Rectal smooth muscle tissue (tissue), 1 donor: ENCODE data around the gene NSUN3.

Experiments
- H3K27ac ChIP-seq: one replicate; pipeline ENCODE4 v1.7.0; 2013; ENCODE audit warnings: low read depth, low read length, inconsistent platforms
- H3K27me3 ChIP-seq: one replicate; pipeline ENCODE4 v1.7.0; 2013; ENCODE audit warnings: low read length; ENCODE audit not compliant: control insufficient read depth, insufficient read depth
- H3K36me3 ChIP-seq: one replicate; pipeline ENCODE4 v1.7.0; 2013; ENCODE audit warnings: low read length; ENCODE audit not compliant: control insufficient read depth, insufficient read depth
- H3K4me1 ChIP-seq: one replicate; pipeline ENCODE4 v1.7.0; 2013; ENCODE audit warnings: low read length; ENCODE audit not compliant: control insufficient read depth, insufficient read depth
- H3K4me3 ChIP-seq: one replicate; pipeline ENCODE4 v1.7.0; 2013; ENCODE audit warnings: low read length
- H3K9ac ChIP-seq: one replicate; pipeline ENCODE4 v1.7.0; 2013; ENCODE audit warnings: low read length

Gene NSUN3

GRCh38 chr3:94147012-94147411, 84.2 kb downstream of the NSUN3 start:
- Histone ChIP-seq H3K4me3 (no peak overlapping the region), H3K4me1 (no peaks in the 10 kb centered on the region), H3K36me3 (no peaks in the 10 kb centered on the region), H3K9ac (no peak overlapping the region), H3K27me3 (no peaks in the 10 kb centered on the region), H3K27ac (no peak overlapping the region)

GRCh38 chr3:94150113-94150512, 87.3 kb downstream of the NSUN3 start:
- Histone ChIP-seq H3K4me3 (no peak overlapping the region), H3K36me3 (no peaks in the 10 kb centered on the region), H3K9ac (no peak overlapping the region), H3K4me1 (no peaks in the 10 kb centered on the region), H3K27me3 (no peaks in the 10 kb centered on the region), H3K27ac (no peak overlapping the region)

GRCh38 chr3:94156626-94157025, 93.8 kb downstream of the NSUN3 start:
- no peak overlapping the region for H3K4me3 ChIP-seq
- H3K4me1 ChIP-seq = no peaks in the 10 kb centered on the region
- no peak overlapping the region for H3K27ac ChIP-seq
- no peaks in the 10 kb centered on the region for H3K36me3 ChIP-seq
- H3K27me3 ChIP-seq = no peaks in the 10 kb centered on the region
- no peak overlapping the region for H3K9ac ChIP-seq

- Histone ChIP-seq H3K27ac (no peak overlapping the region), H3K36me3 (no peaks in the 10 kb centered on the region), H3K4me3 (no peak overlapping the region), H3K9ac (no peak overlapping the region), H3K27me3 (no peaks in the 10 kb centered on the region), H3K4me1 (no peaks in the 10 kb centered on the region)
Observed at GRCh38 chr3:94158512-94158911, 95.7 kb downstream of the NSUN3 start.

GRCh38 chr3:94159062-94159828, 96.4 kb downstream of the NSUN3 start:
- H3K4me3 ChIP-seq = no peak overlapping the region
- H3K9ac ChIP-seq = no peak overlapping the region

GRCh38 chr3:94162700-94163099, 99.8 kb downstream of the NSUN3 start:
- Histone ChIP-seq H3K4me1 (no peaks in the 10 kb centered on the region), H3K27me3 (no peaks in the 10 kb centered on the region), H3K36me3 (no peaks in the 10 kb centered on the region), H3K27ac (no peak overlapping the region), H3K9ac (no peak overlapping the region), H3K4me3 (no peak overlapping the region)

More at GRCh38 chr3:94159062-94159828, 96.4 kb downstream of the NSUN3 start:
- Histone ChIP-seq H3K36me3 (no peaks in the 10 kb centered on the region), H3K4me1 (no peaks in the 10 kb centered on the region), H3K27ac (no peak overlapping the region), H3K27me3 (no peaks in the 10 kb centered on the region)

GRCh38 chr3:94167346-94167745, 104.5 kb downstream of the NSUN3 start:
- Histone ChIP-seq H3K27ac (no peak overlapping the region), H3K9ac (no peak overlapping the region), H3K27me3 (no peaks in the 10 kb centered on the region), H3K4me3 (no peak overlapping the region), H3K4me1 (no peaks in the 10 kb centered on the region), H3K36me3 (no peaks in the 10 kb centered on the region)

GRCh38 chr3:94167796-94168195, 104.9 kb downstream of the NSUN3 start:
- H3K27ac ChIP-seq = no peak overlapping the region
- H3K36me3 ChIP-seq = no peaks in the 10 kb centered on the region
- H3K27me3 ChIP-seq = no peaks in the 10 kb centered on the region
- H3K4me3 ChIP-seq = no peak overlapping the region
- no peak overlapping the region for H3K9ac ChIP-seq
- no peaks in the 10 kb centered on the region for H3K4me1 ChIP-seq

- H3K9ac ChIP-seq = no peak overlapping the region
- no peaks in the 10 kb centered on the region for H3K27me3 ChIP-seq
- H3K4me3 ChIP-seq = no peak overlapping the region
- no peaks in the 10 kb centered on the region for H3K36me3 ChIP-seq
- H3K27ac ChIP-seq = no peak overlapping the region
- no peaks in the 10 kb centered on the region for H3K4me1 ChIP-seq
Observed at GRCh38 chr3:94171954-94172353, 109.1 kb downstream of the NSUN3 start.

GRCh38 chr3:94172695-94173310, 109.9 kb downstream of the NSUN3 start:
- Histone ChIP-seq H3K27ac (no peak overlapping the region), H3K4me1 (no peaks in the 10 kb centered on the region), H3K27me3 (no peaks in the 10 kb centered on the region), H3K36me3 (no peaks in the 10 kb centered on the region), H3K9ac (no peak overlapping the region), H3K4me3 (no peak overlapping the region)

- Histone ChIP-seq H3K27me3 (no peaks in the 10 kb centered on the region), H3K4me1 (no peaks in the 10 kb centered on the region), H3K27ac (no peak overlapping the region), H3K9ac (no peak overlapping the region), H3K4me3 (no peak overlapping the region), H3K36me3 (no peaks in the 10 kb centered on the region)
Observed at GRCh38 chr3:94173673-94174434, 111.0 kb downstream of the NSUN3 start.

GRCh38 chr3:94175677-94176076, 112.8 kb downstream of the NSUN3 start:
- no peak overlapping the region for H3K4me3 ChIP-seq
- H3K27me3 ChIP-seq = no peaks in the 10 kb centered on the region
- no peak overlapping the region for H3K27ac ChIP-seq
- H3K36me3 ChIP-seq = no peaks in the 10 kb centered on the region
- no peak overlapping the region for H3K9ac ChIP-seq
- no peaks in the 10 kb centered on the region for H3K4me1 ChIP-seq
